Measurements from ENCODE around the gene NRGN. TPM values are rescaled to one million over a fixed set of nuclear protein-coding genes. Genes with fewer than 3 reads are reported as not detected.
A peak's percentile ranks its signal among the peaks of the same experiment; 100 is the strongest.

NRGN gene
- total and polyA plus RNA-seq, 10 of the 15 experiments (the other 5 are each of a cell fraction or from before 2014, with no cell fraction given): 0.36 to 3.2 (median 1.1) TPM; not detected in 2

DNA sequence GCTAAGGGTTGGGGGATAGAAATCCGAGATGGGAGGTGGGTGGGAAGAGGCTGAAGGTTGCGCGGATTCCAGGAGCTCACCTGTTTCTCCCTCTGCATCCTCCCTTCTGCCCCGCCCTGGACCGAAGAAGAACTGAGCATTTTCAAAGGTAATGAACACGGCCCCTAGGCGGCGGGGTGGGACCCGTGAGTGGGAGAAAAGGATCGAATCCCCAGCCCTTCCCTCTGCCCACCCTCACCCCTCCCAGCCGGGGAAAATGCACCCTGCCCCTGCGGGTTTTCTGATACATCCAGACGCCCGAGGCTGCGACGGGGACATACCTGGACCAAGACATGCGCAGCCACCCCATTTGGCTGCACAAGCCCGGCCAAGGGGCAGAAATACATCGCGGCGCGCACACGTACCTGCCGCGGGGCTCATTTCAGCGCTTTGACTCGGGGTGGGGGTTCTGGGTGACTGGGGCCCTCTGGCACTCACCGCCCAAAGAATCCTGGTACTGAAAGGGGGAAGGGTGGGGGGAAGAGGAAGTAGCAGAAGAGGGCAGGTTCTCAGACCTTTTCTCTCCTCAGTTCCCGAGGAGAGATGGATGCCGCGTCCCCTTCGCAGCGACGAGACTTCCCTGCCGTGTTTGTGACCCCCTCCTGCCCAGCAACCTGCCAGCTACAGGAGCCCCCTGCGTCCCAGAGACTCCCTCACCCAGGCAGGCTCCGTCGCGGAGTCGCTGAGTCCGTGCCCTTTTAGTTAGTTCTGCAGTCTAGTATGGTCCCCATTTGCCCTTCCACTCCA, 6.3 kb downstream of the NRGN start (continued):
- TF ChIP-seq, protein P1, sequence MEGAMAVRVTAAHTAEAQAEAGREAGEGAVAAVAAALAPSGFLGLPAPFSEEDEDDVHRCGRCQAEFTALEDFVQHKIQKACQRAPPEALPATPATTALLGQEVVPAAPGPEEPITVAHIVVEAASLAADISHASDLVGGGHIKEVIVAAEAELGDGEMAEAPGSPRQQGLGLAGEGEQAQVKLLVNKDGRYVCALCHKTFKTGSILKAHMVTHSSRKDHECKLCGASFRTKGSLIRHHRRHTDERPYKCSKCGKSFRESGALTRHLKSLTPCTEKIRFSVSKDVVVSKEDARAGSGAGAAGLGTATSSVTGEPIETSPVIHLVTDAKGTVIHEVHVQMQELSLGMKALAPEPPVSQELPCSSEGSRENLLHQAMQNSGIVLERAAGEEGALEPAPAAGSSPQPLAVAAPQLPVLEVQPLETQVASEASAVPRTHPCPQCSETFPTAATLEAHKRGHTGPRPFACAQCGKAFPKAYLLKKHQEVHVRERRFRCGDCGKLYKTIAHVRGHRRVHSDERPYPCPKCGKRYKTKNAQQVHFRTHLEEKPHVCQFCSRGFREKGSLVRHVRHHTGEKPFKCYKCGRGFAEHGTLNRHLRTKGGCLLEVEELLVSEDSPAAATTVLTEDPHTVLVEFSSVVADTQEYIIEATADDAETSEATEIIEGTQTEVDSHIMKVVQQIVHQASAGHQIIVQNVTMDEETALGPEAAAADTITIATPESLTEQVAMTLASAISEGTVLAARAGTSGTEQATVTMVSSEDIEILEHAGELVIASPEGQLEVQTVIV (IDR thresholded peaks at IDR 0.05; ENCODE audit: borderline replicate concordance, partially characterized antibody): no peak
- TF ChIP-seq CREB1 (IDR thresholded peaks at IDR 0.05; ENCODE audit: low read depth): no peak
- TF ChIP-seq SPI1 (IDR thresholded peaks at IDR 0.05; ENCODE audit: borderline replicate concordance, insufficient read depth, low read depth, low read length): peak; percentile 38
- TF ChIP-seq HDAC2 (IDR thresholded peaks at IDR 0.05): no peak
- no peak for TF ChIP-seq ZSCAN29 (IDR thresholded peaks at IDR 0.05)
- TF ChIP-seq, protein P2, sequence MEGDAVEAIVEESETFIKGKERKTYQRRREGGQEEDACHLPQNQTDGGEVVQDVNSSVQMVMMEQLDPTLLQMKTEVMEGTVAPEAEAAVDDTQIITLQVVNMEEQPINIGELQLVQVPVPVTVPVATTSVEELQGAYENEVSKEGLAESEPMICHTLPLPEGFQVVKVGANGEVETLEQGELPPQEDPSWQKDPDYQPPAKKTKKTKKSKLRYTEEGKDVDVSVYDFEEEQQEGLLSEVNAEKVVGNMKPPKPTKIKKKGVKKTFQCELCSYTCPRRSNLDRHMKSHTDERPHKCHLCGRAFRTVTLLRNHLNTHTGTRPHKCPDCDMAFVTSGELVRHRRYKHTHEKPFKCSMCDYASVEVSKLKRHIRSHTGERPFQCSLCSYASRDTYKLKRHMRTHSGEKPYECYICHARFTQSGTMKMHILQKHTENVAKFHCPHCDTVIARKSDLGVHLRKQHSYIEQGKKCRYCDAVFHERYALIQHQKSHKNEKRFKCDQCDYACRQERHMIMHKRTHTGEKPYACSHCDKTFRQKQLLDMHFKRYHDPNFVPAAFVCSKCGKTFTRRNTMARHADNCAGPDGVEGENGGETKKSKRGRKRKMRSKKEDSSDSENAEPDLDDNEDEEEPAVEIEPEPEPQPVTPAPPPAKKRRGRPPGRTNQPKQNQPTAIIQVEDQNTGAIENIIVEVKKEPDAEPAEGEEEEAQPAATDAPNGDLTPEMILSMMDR (IDR thresholded peaks at IDR 0.05 in 2 of 3, conservative IDR thresholded peaks at IDR 0.05 in 1 of 3; ENCODE audit: control insufficient read depth in 2 of 3, extremely low read depth in 1 of 3, insufficient read depth in 1 of 3, low read depth in 3 of 3, low read length in 3 of 3): peak; percentile 36 to 51 (median 41); a peak in 4 of 6 replicates
- TF ChIP-seq HDGF (IDR thresholded peaks at IDR 0.05): peak; percentile 90; the same call in 1 of the 2 replicates
- no peak for TF ChIP-seq SREBF2 (IDR thresholded peaks at IDR 0.05; ENCODE audit: low read length)
- no peak for TF ChIP-seq ESRRA (IDR thresholded peaks at IDR 0.05; ENCODE audit: low read length)
- no peak for TF ChIP-seq ZNF384 (IDR thresholded peaks at IDR 0.05; ENCODE audit: borderline replicate concordance, low read depth, low read length)

Measured in GM12878 (cell line).